Panc1 (cell line): Measurements from ENCODE around the gene CDK19.

Experiments used
- CTCF ChIP-seq: fragments of 450-650 bp; IDR thresholded peaks from 2 replicates; pipeline ENCODE4 v1.5.1; 2017; ENCODE audit warnings: mild to moderate bottlenecking
- POLR2AphosphoS5 ChIP-seq: IDR thresholded peaks from 2 replicates; pipeline ENCODE4 v1.6.1; 2012; ENCODE audit warnings: mild to moderate bottlenecking, low read depth, low read length, moderate library complexity
- REST ChIP-seq, 2 experiments: IDR thresholded peaks; 2 replicates each; pipeline ENCODE4 v1.6.1; 2011 to 2012; ENCODE audit warnings: low read depth in 2 of 2, control low read depth in 1 of 2, low read length in 1 of 2, mild to moderate bottlenecking in 1 of 2, moderate library complexity in 1 of 2; ENCODE audit not compliant: insufficient read depth in 1 of 2
- SIN3A ChIP-seq: IDR thresholded peaks from 2 replicates; pipeline ENCODE4 v1.6.1; 2012; ENCODE audit warnings: low read depth, mild to moderate bottlenecking, low read length, moderate library complexity, borderline replicate concordance; ENCODE audit not compliant: insufficient read depth
- TCF7L2 ChIP-seq: IDR thresholded peaks from 2 replicates; pipeline ENCODE4 v1.6.1; 2011; ENCODE audit warnings: mild to moderate bottlenecking, low read depth, low read length, inconsistent platforms

GRCh38 chr6:110688661-110689268, 126.5 kb downstream of the CDK19 start:
- TF ChIP-seq CTCF (no peak), REST (IDR thresholded peaks at IDR 0.05; ENCODE audit: insufficient read depth in 1 of 2, low read depth in 2 of 2, low read length in 1 of 2) (no peak), SIN3A (no peak), POLR2AphosphoS5 (no peak), TCF7L2 (no peak)
